ENCODE results near the gene CNTNAP2.

CNTNAP2 gene

DNA sequence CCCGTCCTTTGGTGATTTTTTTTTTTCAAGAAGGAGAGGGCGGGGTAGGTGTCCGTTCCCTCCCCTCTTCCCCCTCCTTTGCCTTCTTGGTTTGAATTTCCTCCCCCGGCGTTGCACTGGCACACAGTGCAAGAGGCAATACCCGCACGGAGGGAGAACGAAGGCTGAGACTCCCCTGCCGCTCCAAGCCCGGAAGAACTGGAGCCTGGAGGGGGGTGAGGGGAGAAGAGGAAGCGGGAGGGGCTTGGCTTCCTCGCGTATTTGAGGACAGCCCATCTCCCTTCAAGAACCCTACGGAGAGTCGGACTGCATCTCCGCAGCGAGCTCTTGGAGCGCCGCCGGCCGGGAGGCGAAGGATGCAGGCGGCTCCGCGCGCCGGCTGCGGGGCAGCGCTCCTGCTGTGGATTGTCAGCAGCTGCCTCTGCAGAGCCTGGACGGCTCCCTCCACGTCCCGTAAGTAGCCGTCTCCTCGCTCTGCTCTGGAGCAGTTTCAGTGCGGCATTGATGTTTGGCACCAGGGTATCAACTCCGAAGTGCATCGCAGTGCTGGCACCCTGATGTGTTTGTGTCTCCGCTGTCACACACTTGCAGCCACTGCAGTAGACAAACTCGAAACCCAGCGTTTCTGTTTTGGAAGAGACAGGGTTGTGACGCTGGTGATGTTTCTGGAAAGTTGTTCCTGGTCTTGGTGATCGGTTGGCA, at the start of gene CNTNAP2:
TSS of gene CNTNAP2 (plus strand) at position 281 of the 702 bp plus-strand sequence. CDS start at position 357, 76 bp downstream.
- peak; percentile 2 for DNase-seq (ENCODE audit: low spot score)

- DNase-seq (ENCODE audit: low spot score), result no peak
Observed at GRCh38 chr7:146067880-146068279, 48.7 kb upstream of the CNTNAP2 start.

GRCh38 chr7:146074195-146074765, 42.3 kb upstream of the CNTNAP2 start:
- no peak for DNase-seq (ENCODE audit: low spot score)

DNA sequence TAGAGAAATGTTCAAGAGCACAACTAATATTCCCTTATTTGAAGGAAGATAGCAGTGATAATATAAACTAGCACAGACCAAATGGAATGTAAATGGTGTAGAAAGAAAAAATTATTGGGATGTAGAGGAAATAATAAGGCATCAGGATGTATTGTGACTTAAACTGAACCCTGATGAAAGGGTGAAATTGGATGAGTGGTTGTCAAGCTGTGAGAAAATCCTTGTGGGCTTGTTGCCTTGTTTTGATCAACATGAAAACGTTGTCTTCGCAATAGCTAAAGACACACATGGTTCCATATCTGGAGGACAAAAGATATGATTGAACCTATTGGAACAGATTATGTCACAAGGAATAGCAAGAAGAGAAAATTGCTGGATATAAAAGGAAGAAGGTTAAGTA, 40.3 kb upstream of the CNTNAP2 start:
- no peak for DNase-seq (ENCODE audit: low spot score)

GRCh38 chr7:146084086-146084485, 32.5 kb upstream of the CNTNAP2 start:
- DNase-seq (ENCODE audit: low spot score), result no peak

DNA sequence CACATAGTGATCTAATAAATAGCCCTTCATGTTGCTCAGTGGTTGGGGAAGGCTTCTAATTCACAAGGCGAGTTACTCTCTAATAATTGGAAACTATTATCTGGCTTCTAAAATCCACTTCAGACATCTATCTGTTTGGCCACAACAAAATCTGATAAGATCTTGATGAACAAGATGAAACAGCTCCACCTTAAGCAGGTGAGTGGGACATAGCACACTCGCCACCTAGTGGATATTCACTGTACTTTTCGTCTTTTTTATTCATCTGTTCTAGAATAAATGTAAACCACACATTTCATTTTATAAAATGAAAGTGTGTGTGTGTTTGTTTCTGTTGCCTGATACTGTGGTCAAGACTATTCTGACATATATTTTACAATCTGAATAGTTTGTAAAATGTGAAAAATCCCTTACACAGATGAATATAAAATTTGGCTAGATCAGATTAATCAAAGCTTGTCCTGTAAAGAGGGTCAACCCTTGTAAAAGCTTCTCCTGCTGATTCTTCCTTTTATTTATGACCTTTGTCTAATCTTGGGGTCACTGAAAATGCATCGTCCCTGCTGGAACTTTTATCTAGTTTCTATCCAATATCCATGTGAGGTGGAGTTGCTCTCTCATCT, 26.5 kb upstream of the CNTNAP2 start:
- no peak for DNase-seq (ENCODE audit: low spot score)

GRCh38 chr7:146094356-146094755, 22.2 kb upstream of the CNTNAP2 start:
- no peak for DNase-seq (ENCODE audit: low spot score)

DNA sequence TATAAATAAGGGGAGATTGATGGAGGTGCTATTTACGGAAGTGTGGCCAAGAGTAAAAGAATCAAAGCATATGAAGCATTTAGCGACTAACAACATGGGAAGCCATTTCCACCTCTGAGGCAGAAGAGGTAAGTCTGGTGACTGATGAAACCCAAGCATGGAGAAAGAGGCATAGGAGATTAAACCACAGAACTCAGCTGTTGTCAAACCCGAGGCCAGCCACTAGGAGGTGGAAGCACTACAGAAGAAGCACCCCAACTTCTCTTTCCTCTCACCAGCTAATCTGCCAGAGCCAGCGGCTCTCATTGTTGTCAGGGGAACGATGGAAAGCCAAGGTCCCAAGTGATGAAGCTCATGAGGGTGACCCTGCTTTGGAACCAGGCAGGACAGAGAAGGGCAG, 19.6 kb upstream of the CNTNAP2 start:
- no peak for DNase-seq (ENCODE audit: low spot score)

GRCh38 chr7:146106319-146106718, 10.3 kb upstream of the CNTNAP2 start:
- DNase-seq (ENCODE audit: low spot score), result no peak

DNA sequence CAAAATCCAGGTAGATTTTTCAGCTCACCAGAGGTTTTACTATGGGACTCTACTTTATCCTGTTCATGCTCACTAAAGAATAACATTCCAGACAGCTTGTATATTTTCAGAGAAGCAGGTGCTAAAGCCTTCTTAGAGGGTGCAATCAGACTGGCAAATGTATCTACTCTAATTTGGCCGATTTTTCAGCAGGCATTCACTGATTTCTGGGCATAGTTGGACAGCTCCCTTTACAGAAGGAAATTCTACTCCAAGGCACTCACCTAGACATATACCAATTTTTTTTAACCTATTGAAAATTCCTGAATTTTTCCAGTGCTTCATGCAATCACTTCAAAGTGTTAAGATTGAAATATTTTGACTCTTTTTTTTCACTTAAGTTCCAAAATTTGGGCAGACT, 3.8 kb upstream of the CNTNAP2 start:
- DNase-seq (ENCODE audit: low spot score), result no peak

- no peak for DNase-seq (ENCODE audit: low spot score)
Observed at GRCh38 chr7:146115548-146115850, 1.1 kb upstream of the CNTNAP2 start.

DNA sequence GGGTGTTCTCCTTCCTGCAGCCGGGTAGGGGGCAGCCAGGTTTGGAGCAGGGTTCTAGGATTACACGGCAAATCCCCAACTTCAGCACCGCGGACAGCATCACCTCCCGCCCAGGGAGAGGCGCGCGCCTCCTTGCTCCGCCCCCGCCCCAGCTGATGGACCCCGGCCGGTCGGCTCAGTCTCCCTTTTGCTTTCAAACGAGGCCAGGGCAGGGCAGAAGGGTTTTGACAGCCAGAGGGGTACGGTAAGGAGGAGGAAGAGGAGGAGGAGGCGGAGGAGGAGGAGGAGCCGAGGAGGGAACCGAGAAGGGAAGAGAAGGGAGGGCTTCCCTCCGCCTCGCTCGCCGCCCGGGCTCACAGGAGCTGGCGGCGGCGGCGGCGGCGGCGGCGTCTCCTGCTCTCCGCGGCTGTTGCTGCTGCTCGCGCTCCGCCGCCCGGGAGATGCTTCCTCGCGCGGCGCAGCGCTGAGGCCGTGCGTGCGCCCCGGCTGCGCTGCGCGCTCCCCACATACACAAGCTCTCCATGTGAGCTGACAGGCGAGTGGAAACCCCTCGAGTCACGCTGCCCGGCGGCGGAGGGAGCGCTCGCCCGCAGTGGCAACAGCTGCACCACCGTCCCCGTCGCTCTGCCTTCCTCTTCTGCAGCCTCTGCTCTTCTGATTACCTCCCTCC, 615 bp upstream of the CNTNAP2 start:
- DNase-seq (ENCODE audit: low spot score), result peak; percentile 2

DNA sequence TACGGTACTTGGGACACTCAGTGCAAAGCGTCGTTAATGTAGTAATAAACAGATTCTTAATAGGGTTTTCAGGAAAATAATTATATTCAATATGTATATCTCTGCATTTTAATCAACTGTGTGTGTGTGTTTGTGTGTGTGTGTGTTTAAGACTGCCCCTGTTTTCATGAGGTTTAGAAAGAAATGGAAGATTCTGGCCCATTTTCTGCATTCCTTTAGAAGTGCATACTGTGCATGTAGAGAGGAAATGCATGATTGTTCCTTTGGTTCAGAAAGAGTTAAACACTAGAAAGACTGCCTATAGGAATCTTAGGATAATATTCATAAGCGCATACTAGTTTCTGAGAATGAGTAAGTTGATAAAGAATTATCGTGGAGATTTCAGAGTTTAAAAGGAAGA, 975 bp downstream of the CNTNAP2 start:
- no peak for DNase-seq (ENCODE audit: low spot score)

- DNase-seq (ENCODE audit: low spot score), result no peak
Observed at GRCh38 chr7:146119002-146119401, 2.4 kb downstream of the CNTNAP2 start.

- DNase-seq (ENCODE audit: low spot score), result no peak
Observed at GRCh38 chr7:146123715-146124114, 7.1 kb downstream of the CNTNAP2 start.

DNA sequence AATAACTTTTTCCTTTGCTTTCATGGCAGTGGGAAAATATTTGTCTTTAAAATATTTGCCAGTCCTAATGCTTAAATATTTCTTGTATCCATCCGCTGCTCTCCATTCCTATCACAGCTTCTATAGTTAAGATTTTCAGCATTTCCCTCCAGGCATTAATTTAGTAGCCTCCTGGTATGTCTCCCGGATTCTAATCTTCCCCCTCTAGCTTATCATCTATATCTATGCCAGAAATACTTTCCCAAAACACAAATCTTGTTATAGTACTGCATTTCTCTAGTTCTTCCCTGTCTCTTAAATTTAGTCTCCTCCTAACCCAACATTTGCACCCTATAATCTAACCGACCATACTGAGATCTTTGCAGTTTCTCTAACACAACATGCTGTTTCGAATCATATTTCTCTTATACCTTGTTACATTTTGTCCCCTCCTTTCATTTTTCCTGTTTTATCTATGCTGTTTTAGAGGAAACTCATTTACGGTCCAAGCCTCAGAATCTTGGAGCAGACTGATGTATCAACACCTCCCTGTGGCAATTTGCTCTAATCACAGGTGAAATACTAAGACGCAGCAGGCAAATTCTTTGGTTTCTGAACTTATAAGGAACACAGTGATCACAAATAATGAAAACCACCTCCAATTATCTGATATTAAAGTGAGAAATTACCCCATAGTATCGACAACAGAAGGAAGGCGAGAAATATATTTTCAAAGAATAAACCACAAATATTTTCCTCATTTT, 10.3 kb downstream of the CNTNAP2 start:
- DNase-seq (ENCODE audit: low spot score), result no peak

DNA sequence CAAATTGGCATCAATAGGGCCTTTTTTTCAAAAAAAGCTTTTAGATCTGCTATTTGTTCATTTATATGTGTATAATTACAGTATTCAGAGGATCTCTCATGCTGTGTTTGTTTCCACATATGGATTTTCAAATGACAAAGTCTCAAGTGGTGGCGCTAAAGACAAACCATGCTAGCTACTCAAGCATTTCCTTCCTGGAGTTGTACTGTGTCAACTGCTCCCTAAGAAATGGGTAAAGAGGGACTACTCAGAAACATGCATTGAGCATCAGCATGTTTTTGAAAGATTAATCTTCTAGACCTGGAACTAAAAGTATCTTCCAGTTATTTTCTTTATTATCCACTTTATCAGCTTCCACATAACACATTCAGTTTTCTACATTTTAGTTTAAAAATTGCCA, 12.7 kb downstream of the CNTNAP2 start:
- DNase-seq (ENCODE audit: low spot score), result no peak

- no peak for DNase-seq (ENCODE audit: low spot score)
Observed at GRCh38 chr7:146129997-146130396, 13.4 kb downstream of the CNTNAP2 start.

DNA sequence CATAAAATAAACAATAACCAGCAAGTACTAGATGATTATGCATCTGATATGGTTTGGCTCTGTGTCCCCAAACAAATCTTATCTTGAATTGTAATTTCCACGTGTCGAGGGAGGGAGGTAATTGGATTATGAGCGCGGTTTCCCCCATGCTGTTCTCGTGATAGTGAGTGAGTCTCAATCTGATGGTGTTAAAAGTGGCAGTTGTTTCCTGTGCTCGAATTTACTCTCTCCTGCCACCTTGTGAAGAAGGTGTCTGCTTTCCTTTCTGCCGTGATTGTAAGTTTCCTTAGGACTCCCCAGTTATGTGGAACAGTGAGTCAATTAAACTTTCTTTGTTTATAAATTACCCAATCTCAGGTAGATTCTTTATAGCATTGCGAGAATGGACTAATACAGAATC, 15.1 kb downstream of the CNTNAP2 start:
- DNase-seq (ENCODE audit: low spot score), result no peak

DNA sequence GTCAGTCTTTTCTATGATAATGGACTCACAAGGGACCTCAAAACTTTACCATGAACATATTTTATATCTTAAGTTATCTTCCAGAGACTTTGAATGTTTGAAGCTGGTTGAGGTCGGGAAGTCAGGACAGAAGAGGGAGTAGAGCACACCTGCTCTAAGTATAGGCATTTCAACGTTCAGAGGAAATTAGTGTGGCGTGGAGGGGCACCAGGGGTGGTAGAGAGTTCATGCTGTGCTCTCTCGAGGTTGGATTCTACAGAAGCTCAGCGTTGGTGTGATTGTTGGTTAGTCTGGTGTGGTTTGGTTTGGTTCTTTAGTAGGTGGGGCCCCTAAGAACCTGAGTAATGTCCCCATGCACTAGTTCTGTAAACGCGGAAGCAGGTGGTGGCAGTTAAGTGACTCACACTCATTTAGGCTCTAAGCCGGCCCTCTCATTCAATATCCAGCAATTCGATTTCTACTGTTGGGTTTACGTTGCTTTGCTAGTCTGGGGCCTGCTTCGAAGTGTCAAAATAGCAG, 19.8 kb downstream of the CNTNAP2 start:
- no peak for DNase-seq (ENCODE audit: low spot score)

- DNase-seq (ENCODE audit: low spot score), result no peak
Observed at GRCh38 chr7:146138926-146139325, 22.3 kb downstream of the CNTNAP2 start.

DNA sequence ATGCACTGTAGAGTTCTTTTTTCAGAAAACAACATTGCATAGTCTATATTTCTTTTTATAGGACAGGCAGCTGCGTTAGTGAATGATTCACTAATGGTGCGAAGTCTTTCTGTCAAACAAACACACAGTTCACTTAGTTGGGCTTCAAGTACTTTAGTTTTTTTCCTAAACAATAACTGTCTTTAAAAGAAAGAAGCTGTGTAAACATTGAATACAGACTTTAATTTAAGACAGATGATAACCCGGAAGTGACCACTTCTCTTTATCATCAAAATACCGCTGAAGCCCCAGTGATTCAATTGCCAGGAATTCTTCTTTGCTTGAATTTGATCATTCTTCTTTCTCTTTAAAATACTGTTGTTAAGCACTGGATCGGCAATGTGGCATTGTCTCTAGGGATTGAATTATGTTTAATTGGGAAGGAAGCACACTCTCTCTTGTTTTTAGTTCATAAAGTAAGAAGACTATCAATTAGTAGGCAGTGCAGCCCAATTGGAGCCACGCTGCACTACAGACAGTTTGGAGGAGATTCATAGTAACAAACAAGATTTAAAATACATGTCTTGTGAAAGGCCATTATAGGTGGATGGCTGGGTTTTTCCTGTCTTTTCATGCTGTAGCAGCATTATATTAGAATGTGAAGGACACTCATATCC, 30.4 kb downstream of the CNTNAP2 start:
- no peak for DNase-seq (ENCODE audit: low spot score)

Data from hepatic stellate cell (primary cell).